GM18868 (cell line): Measurements from ENCODE around the gene ADGRF4.
"Not testable (repeated sequence)": the region's sequence is repeated elsewhere in the genome, so short reads cannot be mapped to it uniquely, and the experiment has no call there.

ENCODE experiments used
- ATAC-seq: cut with Tn5 transposase; IDR thresholded peaks from one replicate; pipeline ENCODE4 v1.9.1; 2021; ENCODE audit warnings: mild to moderate bottlenecking, moderate library complexity; ENCODE audit not compliant: unreplicated experiment

ADGRF4 gene

DNA sequence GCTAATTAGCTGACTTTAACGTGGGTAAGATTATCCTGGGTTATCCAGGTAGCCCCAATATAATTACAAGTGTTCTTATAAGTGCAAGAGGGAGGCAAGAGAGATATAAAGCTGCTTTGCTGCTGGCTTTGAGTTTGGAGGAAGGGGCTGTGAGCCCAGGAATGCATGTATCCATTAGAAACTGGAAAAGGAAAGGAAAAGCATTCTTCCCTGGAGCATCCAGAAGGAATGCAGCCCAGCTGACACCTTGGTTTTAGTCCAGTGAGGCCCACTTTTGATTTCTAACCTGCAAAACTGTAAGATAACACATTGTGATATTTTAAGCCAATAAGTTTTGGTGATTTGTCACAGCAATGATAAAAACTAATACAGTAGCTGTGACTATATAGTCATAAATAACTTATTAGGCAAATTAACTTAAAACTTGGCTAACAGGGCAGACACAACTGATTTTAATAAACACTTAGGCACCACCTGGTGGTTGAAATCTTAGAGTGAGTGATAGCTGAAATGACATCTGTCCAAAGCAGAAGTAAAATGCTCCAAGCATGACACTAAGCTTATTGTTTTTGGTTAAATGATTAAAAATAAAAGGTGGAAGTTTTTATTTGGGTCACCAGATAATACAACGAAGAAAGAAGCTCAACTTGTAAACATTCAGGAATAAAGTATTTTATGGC is 35.6 kb downstream of the ADGRF4 start:
- peak; percentile 86 for ATAC-seq

DNA sequence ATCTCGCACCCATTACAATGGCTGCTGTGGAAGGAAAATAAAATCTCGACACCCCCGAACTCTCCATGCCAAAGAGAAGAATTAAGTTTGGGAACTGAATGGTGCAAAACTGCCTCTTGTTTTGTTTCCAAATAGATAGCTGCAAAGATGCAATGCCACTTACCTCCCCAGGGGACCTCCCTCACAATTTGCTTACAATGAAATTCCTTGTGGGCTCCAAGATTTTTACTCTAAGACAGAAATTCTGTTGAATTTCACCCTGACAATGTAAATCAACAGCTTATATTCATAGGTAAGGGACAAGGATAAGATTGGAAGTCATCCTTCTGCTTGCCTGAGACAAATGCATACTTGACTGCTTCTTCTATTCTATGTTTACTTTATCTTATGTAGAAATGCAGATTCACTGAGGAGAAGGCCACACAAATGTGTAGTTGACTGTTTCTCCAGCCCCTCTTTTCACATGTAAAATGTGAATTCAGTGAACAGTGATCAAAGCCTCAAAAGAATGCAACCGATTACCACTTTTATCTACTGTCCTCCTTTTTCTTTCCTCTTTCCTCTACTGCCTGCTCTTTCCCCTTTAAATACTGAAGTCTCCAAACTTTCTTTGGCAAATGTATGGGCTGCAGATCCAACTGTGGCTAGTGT is 36.6 kb downstream of the ADGRF4 start:
- ATAC-seq = no peak

DNA sequence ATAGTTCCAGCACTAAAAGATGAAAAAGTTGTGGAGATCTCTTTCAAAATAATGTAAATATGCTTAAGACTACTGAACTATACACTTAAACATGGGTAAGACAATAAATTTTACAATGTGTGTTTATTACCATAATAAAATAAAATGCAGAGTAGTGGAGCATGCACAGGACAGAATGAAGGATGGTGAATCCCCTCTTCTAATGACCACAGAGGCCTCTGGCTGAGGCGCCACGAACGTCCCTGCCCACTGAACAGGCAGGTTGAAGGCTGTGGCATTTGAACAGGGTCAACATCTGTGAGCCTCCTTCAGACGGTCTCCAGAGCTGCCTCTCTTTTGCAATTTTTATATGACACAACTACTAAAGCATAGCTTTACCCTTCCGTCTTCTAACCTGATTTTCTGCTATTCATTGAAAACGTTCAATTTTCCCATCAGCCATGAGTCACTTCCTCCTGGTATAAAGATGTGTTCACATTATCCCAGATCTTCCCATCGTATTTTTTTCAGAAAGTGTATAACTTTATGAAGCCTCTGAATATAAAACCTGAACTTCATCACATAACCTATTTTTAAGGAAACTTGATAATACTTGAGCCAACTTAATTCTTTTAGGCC is 37.8 kb downstream of the ADGRF4 start:
- ATAC-seq = no peak

DNA sequence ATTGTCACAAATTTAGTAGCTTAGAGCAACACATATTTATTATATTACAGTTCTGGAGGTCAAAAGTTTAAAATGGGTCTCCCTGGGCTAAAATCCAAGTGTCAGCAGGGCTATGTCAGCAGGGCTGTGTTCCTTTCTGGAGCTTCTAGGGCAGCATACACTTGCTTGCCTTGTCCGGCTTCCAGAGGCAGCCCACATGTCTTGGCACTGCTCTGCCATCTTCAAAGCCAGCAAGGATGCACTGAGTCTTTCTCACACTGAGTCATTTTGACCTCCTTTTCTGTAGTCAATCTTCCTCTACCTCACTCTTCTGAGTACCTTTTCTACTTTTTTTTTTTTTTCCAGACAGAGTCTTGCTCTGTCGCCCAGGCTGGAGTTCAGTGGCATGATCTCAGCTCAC is 39.0 kb downstream of the ADGRF4 start:
- ATAC-seq = no peak

DNA sequence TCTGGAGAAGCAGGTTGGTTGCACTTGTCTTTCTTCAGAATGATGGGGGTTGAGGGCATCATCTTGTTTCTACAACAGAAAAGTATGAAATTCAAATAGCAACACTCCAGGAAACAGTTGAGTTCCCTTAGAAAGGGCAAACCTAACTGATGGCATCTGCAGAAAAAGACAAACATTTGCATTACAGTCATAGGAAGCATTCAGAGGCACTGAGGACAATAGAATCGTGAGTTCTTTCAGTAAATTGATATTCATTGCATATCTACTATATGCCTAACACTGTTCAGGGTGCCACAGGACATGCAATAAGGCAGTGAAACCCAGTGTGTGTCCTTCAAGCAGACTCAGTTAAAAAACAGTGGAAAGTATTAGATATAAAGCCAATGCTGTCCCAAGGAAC is 42.3 kb downstream of the ADGRF4 start:
- no peak for ATAC-seq

DNA sequence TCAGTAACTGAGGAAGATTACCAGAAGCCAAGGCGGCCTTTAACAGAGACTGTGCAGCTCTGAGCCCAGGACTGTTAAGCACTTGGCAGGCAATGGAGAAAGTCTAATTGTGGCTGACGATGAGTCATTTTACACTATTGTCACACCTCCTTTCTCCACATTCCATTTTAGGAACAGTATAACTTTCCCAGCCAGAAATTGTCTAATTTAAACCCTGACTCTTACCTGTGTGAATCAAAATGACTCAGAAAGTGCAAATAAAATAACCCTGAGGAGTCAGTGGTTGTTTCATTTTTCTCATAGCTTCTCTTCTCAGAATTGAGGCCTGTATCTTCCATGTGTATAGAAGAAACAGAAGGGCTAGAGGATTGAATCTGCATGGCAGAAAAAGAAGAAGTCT is 43.4 kb downstream of the ADGRF4 start:
- peak; percentile 82 for ATAC-seq

DNA sequence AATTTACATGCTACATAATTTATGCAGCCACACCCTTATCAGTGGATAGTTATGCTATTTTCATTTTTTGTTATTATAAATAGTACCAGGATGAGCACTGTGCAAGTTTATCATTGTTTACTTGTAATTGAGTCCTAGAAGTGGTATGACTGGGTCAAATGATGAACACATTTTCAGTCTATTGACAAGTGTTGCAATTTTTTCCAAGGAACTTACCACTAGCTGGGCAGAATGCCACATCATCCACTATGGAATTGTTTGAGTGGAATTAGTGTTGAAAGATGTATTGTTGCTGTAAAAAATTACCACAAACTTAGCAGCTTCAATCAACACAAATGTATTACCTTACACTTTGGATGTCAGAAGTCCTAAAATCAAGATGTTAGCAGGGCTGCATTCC is 45.4 kb downstream of the ADGRF4 start:
- ATAC-seq = no peak

DNA sequence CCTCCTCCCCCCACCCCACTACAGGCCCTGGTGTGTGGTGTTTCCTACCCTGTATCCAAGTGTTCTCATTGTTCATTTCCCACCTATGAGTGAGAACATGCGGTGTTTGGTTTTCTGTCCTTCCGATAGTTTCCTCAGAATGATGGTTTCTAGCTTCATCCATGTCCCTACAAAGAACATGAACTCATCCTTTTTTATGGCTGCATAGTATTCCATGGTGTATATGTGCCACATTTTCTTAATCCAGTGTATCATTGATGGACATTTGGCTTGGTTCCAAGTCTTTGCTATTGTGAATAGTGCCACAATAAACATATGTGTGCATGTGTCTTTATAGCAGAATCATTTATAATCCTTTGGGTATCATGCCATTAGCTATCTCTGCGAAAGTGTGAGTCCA is 46.9 kb downstream of the ADGRF4 start:
- ATAC-seq = not testable (repeated sequence)

DNA sequence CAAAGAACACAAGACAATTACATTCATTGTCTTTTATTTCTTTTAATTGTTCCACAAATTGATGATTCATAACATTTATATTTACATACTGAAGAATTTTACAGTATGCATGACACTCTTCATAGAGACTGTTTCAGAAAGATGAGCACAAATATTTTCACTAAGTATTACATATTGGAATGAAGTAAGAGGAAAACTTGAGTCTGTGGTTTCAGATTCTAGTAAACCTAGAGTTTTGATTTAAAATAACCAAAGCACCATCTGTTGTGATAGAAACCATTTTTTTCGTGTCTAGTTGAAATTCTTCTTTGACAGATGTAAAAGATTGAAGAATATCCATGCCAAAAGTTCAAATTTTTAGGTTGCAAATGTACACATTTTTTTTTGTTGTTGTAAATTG is 51.4 kb downstream of the ADGRF4 start:
- no peak for ATAC-seq

DNA sequence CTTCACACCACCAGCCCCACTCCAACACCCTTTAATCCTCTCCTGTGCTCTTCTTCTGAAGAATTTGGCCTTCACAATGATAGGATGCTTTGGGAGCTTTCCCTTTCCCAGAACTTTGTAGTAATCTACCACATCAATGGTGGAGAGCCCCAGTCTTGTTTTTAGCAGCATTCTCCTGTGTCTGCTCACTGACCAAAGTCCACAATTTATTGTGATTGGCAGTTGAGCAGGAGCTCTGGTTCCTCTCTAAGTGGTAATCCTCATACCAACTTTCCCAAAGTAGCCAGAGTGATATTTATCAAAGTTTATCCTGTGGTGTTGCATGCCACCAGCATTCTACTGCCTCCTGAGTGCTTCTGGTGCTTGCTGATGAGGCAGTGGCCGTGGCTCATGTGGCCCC is 54.4 kb downstream of the ADGRF4 start:
- ATAC-seq = no peak

DNA sequence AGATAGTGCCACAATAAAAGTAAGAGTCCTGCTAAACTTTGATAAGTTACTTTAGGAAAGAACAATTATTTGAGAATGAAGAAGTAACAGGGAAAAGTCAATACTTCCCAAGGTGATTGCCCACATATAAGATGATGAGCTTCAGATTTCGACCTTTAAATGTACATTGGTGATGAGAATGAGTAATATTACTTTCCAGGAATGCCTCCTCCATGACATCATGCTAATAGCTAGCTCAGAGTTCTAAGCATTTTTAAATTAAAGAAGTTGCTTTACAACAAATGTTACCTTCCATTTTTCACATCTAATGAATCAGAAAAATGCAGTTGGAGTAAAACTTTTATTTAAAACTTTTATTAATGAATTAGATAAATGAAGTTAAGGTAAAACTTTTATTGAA is 61.0 kb downstream of the ADGRF4 start:
- no peak for ATAC-seq

DNA sequence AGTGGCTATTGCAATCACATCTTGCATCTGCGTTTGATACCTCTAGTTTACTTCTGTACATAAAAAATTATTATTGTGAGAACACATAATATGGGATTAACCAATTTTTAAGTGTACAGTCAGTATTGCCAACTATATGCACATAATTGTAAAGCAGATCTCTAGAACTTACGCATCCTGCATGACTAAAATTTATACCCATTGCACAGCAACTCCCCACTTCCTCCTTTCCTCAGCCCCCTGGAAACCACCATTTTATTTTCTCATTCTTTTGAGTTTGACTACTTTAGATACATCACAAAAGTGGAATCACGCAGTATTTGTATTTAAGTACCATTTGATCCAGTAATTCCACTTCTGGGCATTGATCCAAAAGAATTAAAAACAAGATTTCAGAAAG is 64.1 kb downstream of the ADGRF4 start:
- peak; percentile 79 for ATAC-seq

DNA sequence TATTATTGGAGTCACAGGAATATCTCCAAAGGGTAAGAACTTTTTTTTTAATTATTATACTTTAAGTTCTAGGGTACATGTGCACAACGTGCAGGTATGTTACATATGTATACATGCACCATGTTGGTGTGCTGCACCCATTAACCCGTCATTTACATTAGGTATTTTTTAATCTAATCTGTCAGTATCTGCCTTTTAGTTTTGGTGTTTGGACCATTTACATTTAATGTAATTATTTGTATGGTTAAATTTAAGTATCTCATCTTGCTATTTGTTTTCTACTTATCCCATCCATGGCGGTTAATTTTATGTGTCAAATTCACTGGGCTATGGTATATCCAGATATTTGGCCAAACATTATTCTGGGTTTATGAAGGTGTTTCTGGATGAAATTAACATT is 68.1 kb downstream of the ADGRF4 start:
- ATAC-seq = no peak

DNA sequence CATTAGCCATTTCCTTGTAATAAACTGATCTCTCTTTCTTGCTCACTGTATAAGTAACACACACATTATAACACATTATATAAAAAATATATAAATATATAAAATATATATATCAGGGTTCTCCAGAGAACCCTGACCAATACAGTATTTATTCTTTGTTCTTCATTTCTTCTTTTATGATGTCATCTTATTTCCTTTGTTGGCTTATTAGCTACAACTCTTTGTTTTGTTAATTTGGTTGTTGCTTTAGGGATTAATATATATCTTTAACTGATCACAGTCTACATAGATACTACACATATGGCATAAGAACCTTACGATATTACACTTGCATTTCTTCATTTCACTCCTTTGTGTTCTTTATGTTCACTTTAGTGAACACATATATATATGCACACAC is 68.7 kb downstream of the ADGRF4 start:
- no peak for ATAC-seq

DNA sequence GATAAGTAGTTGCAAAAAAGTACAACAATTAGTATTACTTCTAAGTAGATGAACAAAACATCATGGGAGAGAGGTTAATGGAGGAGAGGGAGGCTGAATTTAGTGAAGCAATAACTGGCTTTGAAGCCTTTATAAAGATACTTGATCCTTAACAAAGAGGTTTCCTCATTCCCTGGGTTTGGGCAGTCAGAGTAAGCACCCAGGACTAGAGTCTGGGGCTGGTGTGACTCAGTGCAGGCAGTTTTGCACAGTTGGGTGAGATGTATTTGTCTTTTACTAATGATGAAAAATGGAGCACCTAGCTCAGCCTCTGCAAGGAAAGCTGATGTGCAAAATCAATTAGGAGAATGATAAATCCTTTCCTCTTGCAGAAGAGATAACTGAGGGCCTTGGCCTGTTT is 71.6 kb downstream of the ADGRF4 start:
- ATAC-seq = no peak
